Skin epidermis (tissue), 12 donors: ENCODE data around the gene SULT4A1.
"Not testable (repeated sequence)": the region's sequence is repeated elsewhere in the genome, so short reads cannot be mapped to it uniquely, and the experiment has no call there.

Source experiments
- H3K27ac ChIP-seq, 21 experiments: fragments of 200-600 bp; sonication (generic) in 11 of 21; one replicate each; pipeline ENCODE4 v1.5.0; 2020; ENCODE audit warnings: mild to moderate bottlenecking in 3 of 21, inconsistent platforms in 2 of 21, moderate library complexity in 2 of 21
- H3K4me3 ChIP-seq, 7 experiments: fragments of 200-600 bp; sonication (generic) in 2 of 7; one replicate each; pipeline ENCODE4 v1.5.0; 2020; ENCODE audit warnings: inconsistent platforms in 2 of 7, mild to moderate bottlenecking in 2 of 7, moderate library complexity in 1 of 7

SULT4A1 gene

DNA sequence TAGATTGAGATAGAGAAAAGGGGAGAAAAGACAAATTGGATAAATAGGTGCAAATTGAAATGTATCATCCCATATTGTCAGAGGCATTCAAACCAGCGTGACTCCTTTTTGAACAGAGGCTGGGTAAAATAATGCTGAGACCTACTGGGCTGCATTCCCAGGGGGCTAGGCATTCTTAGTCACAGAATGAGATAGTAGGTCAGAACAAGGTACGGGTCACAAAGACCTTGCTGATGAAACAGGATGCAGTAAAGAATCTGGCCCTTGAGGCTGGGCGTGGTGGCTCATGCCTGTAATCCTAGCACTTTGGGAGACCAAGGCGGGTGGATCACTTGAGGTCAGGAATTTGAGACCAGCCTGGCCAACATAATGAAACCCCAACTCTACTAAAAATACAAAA lies 6.7 kb upstream of the SULT4A1 start:
- H3K4me3 ChIP-seq, H3K27ac ChIP-seq: not testable (repeated sequence)

- no peak overlapping the region for H3K4me3 ChIP-seq
- no peak overlapping the region for H3K27ac ChIP-seq
Measured at GRCh38 chr22:43867839-43868635, 5.7 kb upstream of the SULT4A1 start.

DNA sequence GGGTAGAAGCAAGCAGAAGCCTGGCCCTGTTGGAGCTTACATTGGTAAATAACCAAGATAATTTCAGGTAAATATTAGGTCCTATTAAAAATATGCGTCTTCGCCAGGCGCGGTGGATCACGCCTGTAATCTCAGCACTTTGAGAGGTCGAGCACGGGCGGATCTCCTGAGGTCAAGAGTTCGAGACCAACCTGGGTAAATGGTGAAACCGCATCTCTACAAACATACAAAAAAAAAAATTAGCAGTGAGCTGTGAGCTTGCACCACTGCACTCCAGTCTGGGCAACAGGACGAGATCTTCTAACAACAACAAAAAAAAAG lies 529 bp upstream of the SULT4A1 start:
- Histone ChIP-seq H3K27ac (no peak overlapping the region), H3K4me3 (no peak overlapping the region)

DNA sequence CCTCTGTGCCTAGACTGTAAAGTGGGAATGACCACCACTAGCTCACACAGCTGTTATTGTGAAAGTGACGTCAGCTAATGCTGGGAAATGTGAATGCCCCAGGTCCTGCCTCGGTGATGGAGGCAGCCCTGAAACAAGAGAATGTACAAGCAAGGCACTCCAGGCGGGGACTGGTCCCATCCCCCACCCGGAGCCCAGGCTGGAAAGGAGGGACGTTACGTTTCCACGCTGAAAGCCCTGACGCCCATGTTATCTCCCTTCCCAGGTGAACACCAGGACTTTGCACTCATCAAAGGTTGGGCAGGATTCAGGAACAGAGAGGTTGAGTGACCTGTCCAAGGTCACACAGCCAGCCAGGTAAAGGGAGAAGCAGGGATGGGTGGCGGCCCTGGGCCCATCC lies 784 bp downstream of the SULT4A1 start:
- Histone ChIP-seq H3K27ac (no peak overlapping the region), H3K4me3 (peak overlapping the region in 4 of 7 experiments; percentile 3 to 36 (median 26))

DNA sequence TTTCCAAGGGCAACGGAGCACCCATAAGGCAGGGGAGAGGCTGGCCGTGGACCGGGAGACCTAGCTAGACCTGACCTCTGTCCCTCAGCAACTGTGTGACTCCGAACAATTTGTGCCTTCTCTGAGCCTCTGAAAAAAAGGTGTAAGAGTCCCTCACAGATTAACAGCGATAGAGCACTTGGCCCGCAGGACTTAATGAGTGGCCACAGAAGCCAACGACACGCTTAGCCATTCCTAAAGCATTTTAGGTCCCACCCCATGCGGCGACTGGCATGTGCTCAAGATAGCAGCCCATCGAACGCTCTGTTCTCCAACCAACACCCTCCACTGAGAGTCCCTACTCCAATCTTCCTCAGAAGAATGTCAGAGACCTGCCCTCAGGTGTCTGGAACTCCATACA lies 1.5 kb downstream of the SULT4A1 start:
- no peak overlapping the region for H3K4me3 ChIP-seq
- H3K27ac ChIP-seq: no peak overlapping the region

DNA sequence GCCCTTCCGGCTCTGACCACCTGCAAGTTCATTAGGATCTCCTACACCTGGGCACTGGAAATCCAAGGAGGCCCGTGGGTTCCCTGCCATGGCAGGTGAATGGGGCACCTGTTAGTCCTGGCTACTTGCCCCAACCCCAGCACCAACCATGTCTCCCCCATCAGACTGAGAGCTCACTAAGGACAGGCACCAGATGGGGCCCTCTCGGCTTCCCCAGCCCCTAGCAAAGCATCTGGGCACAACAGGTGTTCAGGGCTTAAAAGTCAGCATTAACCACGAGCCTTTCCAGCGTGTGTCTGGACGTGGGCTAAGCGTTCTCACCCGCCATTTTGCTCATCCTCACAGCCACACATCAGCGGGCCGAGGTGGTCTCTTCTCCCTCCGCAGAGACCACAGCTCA lies 2.2 kb downstream of the SULT4A1 start:
- Histone ChIP-seq H3K4me3 (no peak overlapping the region), H3K27ac (no peak overlapping the region)

DNA sequence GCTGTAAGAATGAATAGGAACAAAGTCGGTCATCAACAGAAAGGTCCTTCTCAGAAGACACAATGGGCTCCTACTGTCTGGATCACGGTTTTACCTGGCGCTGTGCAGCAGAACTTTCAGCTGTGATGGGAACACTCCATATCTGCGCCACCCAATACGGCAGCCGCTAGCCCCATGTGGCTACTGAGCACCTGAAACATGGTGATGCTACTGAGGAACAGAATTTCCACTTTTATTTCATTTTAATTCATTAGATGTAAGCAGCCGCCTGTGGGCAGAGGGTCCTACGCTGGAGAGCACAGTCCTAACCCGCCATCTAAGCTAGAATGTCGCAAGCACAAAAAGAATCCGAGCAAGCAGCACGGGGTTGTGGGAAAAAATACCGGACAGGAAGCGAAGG lies 2.7 kb downstream of the SULT4A1 start:
- H3K4me3 ChIP-seq: no peak overlapping the region
- no peak overlapping the region for H3K27ac ChIP-seq

- Histone ChIP-seq H3K27ac (no peak overlapping the region), H3K4me3 (no peak overlapping the region)
Measured at GRCh38 chr22:43859176-43859575, 3.1 kb downstream of the SULT4A1 start.

DNA sequence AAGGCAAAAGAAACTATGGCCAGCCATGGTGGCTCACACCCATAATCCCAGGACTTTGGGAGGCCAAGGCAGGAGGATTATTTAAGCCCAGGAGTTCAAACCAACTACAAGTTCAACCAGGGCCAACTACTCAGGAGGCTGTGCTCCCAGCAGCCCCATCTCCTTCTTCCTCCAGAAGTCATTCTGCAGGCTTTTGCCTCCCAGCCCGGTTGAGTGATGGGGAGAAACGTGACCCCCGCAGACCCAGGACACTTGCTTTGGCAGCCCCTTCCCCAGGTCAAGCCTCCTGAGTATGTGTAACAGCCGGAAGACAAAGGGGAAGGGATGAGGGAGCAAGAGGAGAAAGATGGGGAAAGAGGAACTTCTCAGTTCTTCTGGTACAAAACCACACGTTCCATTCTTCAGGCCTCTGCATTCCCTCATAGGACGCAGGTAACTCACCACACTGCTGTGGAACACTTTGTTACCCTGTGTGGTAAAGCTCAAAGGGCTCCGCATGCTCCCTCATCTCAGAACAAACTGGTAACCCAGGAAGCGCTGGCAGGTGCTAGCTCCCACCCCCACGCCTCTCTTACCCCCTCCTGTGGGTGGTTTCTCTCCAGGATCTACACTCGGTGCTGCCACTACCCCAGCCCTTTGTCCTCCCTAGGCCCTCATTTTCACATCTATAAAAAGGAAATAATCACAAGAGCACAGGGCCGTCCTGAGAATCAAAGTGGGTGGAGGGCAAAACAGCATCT lies 4.0 kb downstream of the SULT4A1 start:
- no peak overlapping the region for H3K4me3 ChIP-seq

GRCh38 chr22:43857367-43857766 lies 4.9 kb downstream of the SULT4A1 start:
- H3K4me3 ChIP-seq: no peak overlapping the region
- H3K27ac ChIP-seq: no peak overlapping the region

More for the DNA sequence above, 4.0 kb downstream of the SULT4A1 start:
- no peak overlapping the region for H3K27ac ChIP-seq

DNA sequence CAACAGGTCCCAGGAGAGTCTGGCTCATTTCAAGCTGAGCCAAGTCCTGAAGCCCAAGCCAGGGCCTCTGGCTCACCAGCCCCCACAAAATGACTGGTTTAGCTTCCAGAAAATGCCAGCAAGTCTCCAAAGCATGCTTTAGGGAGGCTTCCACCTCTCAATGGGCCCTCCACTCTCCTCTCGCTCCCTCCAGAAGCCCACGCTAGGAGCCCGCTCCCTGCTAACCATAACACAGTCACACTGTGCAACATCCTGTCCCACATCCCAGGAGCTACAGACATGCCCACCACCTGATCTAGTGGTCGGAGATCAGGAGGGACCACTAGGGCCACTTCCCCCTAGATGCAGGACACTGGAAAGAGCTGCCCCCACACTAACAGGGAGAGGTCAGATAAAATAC lies 6.9 kb downstream of the SULT4A1 start:
- Histone ChIP-seq H3K27ac (no peak overlapping the region), H3K4me3 (no peak overlapping the region)

GRCh38 chr22:43854786-43855271 lies 7.5 kb downstream of the SULT4A1 start:
- Histone ChIP-seq H3K27ac (no peak overlapping the region), H3K4me3 (no peak overlapping the region)

DNA sequence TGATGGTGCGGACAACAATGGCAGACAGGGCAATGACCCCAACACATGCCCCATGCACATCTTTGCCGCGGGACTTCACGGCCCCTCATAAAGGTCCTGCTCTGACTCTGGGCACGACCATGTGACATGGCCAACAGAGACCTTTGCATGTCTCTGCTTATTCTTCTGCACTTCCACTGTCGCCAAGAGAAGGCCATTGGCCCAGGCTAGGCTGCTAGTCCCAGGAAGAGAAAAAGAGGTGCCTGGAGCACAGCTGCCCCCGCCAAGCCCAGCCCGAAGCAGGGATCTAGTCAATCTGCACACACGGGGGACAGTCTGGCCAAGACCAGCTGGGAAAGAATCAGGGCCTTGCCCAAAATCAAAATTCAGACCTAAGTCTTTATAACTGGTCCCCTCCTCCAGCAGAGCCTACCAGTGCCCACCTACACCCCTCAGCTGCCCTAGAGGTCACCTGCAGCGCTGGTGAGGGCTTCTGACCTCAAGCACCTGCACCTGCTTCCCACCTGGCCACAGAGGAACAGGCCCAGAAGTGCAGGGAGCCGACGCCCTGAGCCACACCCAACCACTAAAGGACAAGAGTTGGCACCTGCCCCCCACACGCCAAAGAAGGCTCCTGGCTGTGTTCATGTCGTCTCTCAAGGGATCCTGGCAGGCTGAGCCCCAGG lies 8.1 kb downstream of the SULT4A1 start:
- H3K4me3 ChIP-seq: no peak overlapping the region

DNA sequence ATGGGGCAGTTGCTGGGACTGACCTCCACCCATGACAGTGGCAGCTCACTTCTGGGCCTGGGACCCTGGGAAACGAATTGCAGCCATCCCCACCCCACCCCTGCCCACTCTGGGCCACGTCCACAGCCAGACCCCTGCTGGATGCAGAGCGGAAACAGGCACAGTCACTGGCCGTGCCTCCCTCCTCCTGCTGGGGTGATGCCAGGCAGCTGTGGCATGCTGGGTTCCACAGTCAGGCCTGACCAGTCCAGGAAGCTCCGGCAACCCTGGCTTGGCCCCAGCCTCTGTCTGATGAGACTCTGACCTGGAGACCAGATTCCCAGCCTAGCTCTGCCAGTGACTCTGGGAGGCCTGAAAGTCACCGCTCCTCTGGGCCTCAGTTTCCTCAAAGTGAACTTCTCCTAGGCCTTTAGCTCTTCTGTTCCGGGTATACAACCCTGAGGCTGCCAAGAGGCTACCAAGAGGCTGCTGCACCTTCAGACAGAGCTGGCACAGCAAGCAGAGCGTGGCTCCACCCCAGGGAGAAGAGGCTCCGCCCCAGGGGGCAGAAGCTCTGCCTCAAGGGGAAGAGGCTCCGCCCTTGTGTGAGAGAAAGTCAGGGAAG lies 8.9 kb downstream of the SULT4A1 start:
- H3K4me3 ChIP-seq: no peak overlapping the region
- H3K27ac ChIP-seq: no peak overlapping the region

More for the DNA sequence above, 8.1 kb downstream of the SULT4A1 start:
- H3K27ac ChIP-seq: no peak overlapping the region

- Histone ChIP-seq H3K4me3 (no peak overlapping the region), H3K27ac (no peak overlapping the region)
Measured at GRCh38 chr22:43852573-43853327, 9.6 kb downstream of the SULT4A1 start.

DNA sequence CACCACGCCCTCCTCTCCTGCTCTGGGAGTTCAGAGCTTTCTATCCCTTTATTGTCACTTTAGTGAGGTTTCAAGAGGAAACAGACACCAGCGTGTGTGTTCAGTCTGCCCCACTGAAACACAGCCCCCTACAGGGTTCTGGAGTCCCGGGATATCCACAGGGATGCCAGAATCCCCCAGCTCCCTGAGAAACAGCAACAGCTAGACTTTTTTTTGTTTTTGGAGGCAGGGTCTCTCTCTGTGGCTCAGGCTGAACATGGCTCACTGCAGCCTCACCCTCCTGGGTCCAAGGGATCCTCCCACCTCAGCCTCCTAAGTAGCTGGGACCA lies 10.4 kb downstream of the SULT4A1 start:
- Histone ChIP-seq H3K27ac (no peak overlapping the region), H3K4me3 (no peak overlapping the region)

DNA sequence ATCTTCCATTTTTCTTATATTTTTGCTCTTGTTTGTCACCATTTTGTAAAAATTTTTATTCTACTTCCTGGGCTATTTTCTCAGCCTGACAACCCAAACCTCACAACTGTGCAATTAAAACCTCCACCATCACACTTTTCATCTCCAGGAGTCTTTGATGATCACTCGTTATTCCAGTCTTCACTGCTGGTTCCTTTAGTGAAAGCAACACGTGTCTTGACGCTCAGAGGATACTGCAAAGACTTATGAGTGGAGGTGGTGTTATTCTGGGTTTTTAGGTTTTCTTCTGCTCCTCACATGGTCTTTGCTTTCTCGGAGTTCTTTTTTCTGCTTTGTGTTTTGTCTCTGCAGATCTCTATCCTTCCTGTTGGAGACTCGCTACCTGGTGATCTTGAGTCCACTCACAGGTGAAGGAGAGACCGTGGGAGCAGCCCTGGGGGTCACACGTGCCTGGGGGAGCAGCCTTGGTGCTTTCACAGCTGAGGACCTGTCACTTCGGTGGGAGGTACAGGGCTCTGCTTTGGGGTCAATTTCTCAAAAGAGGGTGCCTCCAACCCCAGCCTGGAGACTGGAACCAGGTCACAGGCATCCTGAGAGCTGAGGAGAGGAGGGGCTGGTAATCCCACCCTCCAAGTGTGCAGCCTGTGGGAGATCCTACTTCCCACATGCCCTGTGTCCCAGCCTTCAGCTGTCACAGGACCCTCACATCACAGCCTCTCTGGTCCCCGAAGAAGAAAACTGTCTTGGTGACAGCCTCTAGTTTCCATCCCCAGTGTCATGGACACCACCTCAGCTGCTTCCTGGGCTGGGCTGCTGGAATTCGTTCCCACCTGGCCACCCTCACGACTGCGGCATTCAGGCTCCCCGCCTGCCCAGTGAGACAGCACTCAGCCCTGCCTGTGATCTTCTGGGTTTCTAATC lies 11.0 kb downstream of the SULT4A1 start:
- H3K4me3 ChIP-seq: no peak overlapping the region

GRCh38 chr22:43850529-43850928 lies 11.8 kb downstream of the SULT4A1 start:
- Histone ChIP-seq H3K27ac (no peak overlapping the region), H3K4me3 (no peak overlapping the region)

More for the DNA sequence above, 11.0 kb downstream of the SULT4A1 start:
- no peak overlapping the region for H3K27ac ChIP-seq

DNA sequence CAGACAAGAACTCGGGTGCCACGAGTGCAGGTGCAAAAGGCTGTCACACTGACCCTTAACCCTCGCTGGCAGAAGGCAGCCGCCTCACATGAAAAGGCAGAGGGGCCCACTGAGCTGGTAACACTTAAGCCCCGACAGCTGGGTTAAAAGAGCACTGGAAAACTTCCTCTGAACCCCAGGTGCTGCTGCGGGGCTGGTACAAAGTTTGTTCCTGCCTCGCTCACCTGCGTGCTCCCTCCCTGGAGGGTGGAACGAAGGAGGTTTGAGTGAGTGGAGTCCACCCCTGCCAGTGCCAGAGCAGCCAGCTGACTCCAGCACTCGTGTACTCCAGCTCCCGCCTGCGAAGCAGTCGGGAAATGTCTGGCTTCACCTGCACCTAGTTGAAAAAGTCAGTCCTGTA lies 12.6 kb downstream of the SULT4A1 start:
- H3K4me3 ChIP-seq: no peak overlapping the region
- H3K27ac ChIP-seq: no peak overlapping the region
